Ovary (tissue), 3 donors: ENCODE measurements around the gene MIP.

Experiments
- EP300 ChIP-seq: sonication (generic); formaldehyde crosslinking; IDR thresholded peaks from one replicate; pipeline ENCODE4 v1.6.1; 2017; ENCODE audit warnings: antibody characterized with exemption
- POLR2A ChIP-seq: fragments of 450-650 bp; IDR thresholded peaks from one replicate; pipeline ENCODE4 v1.6.1; 2017; ENCODE audit warnings: antibody characterized with exemption, mild to moderate bottlenecking, moderate library complexity
- TF ChIP-seq, protein P1 (sequence below), 3 donors: fragments of 450-650 bp in 2 of 3; fragments of 200-600 bp in 1 of 3; IDR thresholded peaks; one replicate each; pipeline versions ENCODE4 v1.5.1 to v1.8.0; 2016 to 2022; ENCODE audit warnings: antibody characterized with exemption in 3 of 3, mild to moderate bottlenecking in 1 of 3
- donor health status: DM: no; HTN: no; CAD: no.

DNA sequence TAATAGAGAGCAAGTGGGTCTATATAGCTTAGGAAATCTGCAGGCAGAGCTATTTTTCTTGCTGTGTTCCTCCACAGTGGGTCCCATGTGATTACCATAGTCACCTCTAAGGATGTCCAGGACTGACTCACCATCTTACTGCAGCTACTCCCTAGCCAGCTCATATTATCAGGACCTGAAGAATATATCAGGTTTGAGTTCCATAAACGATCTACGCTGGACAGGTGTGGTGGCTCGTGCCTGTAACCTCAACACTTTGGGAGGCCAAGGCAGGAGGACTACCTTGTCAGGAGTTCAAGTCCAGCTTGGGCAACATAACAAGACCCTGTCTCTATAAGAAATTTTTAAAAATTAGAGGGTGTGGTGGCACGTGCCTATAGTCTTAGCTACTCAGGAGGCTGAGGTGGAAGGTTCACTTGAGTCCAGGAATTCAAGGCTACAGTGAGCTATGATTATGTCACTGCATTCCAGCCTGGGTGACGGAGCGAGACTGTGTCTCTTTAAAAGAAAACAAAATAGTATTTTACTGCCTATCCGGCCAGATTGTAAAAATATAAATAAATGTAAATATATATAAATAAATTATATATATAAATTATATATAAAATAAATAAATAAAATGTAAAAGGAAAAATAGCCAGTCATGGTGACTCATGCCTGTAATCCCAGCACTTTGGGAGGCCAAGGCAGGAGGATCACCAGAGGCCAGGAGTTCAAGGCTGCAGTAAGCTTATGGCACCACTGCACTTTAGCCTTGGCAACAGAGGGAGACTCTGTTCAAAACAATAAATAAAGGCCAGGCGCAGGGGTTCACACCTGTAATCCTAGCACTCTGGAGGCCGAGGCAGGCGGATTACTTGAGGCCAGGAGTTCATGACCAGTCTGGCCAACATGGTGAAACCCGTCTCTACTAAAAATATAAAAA lies 7.0 kb upstream of the MIP start:
- TF ChIP-seq, protein P1, sequence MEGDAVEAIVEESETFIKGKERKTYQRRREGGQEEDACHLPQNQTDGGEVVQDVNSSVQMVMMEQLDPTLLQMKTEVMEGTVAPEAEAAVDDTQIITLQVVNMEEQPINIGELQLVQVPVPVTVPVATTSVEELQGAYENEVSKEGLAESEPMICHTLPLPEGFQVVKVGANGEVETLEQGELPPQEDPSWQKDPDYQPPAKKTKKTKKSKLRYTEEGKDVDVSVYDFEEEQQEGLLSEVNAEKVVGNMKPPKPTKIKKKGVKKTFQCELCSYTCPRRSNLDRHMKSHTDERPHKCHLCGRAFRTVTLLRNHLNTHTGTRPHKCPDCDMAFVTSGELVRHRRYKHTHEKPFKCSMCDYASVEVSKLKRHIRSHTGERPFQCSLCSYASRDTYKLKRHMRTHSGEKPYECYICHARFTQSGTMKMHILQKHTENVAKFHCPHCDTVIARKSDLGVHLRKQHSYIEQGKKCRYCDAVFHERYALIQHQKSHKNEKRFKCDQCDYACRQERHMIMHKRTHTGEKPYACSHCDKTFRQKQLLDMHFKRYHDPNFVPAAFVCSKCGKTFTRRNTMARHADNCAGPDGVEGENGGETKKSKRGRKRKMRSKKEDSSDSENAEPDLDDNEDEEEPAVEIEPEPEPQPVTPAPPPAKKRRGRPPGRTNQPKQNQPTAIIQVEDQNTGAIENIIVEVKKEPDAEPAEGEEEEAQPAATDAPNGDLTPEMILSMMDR (IDR thresholded peaks at IDR 0.05) = no peak
- TF ChIP-seq POLR2A (no peak), EP300 (no peak)
